GM15510 (cell line): ENCODE data around the gene CDON.

ENCODE experiments used
- POLR2A ChIP-seq: IDR thresholded peaks from 3 replicates; pipeline ENCODE4 v1.6.1; 2011; ENCODE audit warnings: borderline replicate concordance; ENCODE audit not compliant: insufficient read length; ENCODE audit errors: extremely low read depth

Gene CDON

DNA sequence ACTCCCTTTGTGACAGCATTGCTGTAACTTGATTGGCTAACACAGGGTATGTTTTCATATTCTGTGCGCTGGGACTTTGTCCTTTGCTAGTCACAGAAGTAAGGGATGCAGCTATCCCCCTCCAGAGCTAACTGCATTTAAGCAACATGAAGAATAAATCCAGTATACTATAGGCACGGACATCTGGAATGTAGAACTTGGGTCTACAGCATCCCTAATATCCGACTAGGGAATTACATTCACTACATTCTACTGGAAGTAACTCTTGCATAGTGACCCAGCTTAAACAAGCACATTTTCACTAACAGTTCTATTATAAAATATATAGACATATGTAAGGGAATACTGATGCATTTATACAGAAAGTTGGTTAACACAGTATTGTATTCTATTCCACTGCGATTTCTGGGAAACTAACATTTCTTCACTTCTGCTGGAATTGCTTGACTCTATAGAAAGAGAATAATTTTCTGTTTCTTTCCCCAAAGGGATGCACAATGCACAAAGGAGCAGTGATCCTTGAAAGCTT, 103.7 kb downstream of the CDON start:
- TF ChIP-seq POLR2A, result no peak

DNA sequence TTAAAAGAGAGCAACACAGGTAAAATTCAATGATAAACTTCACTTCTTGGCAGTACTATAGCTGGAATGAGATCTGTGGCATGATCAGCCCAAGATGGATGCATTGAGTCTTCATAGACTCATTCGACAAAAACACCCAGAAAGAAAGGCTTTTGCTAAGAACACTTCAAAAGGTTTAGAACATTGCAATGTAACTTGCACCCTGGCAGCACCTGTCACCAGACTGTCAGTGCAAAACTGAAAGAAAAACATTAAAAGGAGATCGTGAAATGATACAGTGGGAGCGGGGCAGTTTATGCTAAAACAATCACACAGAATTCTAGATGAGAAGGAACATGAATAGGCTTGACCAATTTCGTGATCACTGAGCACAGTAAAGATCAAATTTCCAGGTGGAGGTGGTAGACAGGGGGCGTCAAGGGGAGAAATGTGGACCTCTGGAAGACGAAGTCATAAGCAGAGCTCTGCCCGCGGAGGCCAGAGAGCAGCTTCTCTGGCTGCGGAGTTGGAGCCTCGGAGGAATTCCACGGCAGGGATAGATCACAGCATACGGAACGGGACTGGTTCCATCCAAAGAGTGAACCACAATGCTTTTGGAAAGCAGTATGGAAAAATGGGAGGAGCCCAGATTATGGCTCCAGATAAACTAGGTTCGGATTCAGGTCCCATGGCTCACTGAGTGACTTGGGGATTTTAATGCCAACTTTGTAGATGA, 104.9 kb downstream of the CDON start:
- no peak for TF ChIP-seq POLR2A

- no peak for TF ChIP-seq POLR2A
Measured at GRCh38 chr11:125956391-125957134, 106.1 kb downstream of the CDON start.

DNA sequence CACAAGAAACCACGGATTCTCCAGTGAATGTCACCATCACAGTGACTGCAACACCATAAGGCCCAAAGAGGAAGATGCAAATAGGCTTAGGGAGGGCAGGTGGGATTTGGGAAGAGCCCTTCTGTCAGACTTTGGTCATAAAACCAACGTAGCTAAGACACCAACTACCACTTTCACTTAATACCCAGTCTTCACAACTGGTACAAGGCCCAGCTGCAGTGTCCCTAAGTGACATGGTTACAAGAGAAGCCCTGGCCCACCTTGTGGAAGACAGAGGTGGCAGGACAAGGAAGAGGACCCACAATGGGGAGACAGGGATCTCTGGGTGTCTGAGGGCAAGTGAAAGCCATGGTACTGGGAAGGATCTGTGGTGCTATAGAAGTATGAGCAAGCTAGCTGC, 106.8 kb downstream of the CDON start:
- TF ChIP-seq POLR2A, result no peak

GRCh38 chr11:125954945-125955640, 107.6 kb downstream of the CDON start:
- no peak for TF ChIP-seq POLR2A

GRCh38 chr11:125954123-125954944, 108.3 kb downstream of the CDON start:
- no peak for TF ChIP-seq POLR2A

DNA sequence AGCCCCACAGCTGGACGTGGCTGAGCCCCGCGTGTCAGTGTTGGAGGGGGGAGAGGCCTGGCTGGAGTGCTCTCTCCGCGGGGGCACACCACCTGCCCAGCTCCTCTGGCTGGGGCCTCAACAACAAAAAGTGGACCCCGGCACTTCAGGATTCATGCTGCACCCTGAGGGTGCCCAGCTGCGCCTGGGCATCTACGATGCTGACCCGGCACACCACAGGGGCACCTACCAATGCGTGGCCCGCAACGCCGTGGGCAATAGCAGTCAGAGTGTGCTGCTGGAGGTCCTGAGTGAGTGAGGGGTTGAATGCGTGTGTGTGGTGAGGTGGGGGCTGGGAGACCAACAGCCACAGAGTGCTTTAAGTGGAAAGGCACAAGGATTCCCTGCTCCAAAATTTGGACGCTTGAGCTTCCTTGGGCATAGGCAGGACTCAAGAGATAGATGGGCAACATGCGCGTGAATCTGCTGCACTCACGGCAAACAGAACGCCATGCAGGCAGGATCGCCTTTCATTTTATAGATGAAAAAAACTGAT, 109.2 kb downstream of the CDON start:
- no peak for TF ChIP-seq POLR2A

DNA sequence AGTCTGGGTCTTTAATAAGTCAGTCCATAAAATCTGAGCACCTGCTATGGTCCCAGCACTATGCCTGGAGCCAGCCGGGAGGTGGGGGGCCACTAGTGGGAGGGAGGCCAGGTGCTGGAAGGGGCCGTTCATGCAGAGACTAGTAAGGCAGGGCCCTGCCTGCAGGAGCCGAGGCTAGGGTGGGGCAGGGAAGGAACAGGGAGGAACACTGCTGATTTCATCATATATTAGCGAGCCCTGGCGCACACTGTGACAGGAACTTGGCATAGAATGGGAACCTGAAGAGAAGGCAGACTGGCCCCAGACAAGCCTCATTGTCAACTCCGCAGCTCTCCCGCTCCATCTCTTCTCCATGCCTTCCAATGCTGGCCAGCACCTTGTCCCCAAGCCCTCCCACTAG, 109.7 kb downstream of the CDON start:
- no peak for TF ChIP-seq POLR2A

DNA sequence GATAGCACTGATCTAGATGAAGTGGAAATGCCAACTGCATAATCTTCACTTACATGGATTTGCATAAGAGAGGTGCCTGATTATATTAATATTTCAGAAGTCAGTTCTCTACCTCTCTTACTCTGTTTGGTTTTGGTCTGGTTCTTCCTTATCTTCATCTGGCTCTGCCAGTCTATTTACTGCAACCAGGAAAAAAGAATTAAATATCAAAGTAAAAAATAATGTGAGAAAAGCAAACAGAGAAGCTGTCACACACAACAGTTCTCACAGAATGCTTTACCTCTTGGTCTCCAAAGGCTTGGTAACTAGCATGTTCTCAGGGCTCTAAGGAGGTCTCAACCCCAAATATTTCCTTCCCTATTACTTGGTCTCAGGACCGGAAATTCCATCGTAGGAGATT, 110.1 kb downstream of the CDON start:
- TF ChIP-seq POLR2A, result no peak

- no peak for TF ChIP-seq POLR2A
Measured at GRCh38 chr11:125951731-125952130, 110.9 kb downstream of the CDON start.

DNA sequence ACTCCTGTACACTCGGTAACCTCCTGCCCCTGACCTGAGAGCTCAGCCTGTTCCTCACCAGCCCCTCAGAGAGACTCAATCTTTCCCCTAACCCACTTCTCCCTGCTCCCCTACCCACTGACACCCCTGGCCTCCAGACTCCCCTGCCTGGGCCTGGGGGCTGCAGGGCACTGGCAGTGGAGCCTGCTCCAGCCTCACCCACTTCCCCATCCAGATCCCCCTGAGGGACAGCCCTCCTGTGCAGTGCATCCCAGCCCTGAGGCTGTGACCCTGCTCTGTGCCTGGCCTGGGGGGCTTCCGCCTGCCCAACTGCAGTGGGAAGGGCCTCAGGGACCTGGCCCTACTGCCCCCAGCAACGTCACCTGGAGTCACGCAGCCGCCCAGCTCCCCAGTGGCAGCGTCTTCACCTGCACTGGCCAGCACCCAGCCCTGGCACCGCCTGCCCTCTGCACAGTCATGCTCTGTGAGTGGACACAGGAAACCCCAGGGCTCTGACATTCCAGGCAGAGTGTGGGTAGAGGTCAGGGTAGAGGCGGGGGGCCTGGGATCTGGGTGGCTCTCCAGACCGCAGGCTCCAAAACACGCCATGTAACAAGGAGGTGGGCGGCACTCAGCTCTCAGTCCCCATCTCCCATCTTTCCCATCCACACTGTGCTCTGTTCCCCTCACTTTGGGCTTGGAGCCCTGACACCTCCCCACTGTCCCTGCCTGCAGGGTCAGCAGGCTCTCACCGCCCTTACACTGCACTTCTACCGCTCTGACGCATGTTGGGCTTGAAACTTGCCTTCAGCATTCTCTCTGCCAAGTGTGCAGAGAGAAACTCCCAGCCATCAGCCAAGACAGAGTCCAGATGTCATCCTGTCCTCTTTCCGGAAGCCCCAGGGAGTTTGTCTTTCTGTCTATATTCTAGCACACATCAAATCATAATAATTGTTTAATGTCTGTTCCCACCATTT, 111.7 kb downstream of the CDON start:
- no peak for TF ChIP-seq POLR2A

GRCh38 chr11:125950178-125950490, 112.5 kb downstream of the CDON start:
- TF ChIP-seq POLR2A, result no peak

DNA sequence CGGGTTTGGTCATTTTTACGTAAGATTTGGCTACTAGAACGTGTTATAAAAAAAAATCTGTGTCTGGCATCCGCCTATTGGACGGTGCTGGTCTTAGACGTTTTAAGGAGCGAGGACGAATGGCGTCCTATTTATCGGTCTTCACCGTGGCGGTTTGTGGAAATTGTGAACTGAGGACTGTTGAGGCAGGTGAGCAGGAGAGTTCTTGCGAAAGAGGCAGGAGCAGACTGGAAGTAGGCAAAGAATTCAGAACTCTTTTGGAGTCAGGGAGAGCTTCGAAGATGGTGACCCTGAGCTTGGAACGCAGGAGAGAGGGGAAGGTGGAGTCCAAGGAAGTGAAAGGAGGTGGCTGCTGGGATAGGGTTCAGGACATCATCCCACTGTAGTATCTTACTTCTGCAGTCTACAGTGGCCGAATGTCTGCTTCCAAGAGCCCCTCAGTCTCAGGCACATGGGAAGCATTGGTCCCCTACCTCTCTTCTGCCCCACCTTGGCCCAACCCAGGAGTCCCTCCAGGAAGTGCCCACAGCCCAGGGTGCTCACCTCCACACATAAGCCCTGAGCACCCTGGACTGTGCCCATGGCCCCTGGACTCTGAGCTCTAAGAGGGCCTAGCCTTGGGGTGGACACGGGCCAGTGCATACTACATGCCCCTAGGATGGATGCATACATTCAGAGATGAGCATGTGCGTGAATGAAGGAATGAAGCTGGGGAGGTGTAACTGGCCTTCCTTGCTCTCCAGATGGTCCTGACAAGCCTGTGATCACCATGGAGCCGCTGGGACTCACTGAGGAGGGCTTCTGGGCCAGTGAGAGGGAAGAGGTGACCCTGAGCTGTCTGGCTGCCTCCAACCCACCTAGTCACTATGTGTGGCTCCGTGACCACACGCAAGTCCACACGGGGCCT, 113.1 kb downstream of the CDON start:
- TF ChIP-seq POLR2A, result no peak
